ENCODE measurements around the gene CCDC183.

Gene CCDC183

GRCh38 chr9:136849960-136850865, 54.1 kb downstream of the CCDC183 start:
- DNase-seq (ENCODE audit: low read depth in 2 of 2), result no peak

DNA sequence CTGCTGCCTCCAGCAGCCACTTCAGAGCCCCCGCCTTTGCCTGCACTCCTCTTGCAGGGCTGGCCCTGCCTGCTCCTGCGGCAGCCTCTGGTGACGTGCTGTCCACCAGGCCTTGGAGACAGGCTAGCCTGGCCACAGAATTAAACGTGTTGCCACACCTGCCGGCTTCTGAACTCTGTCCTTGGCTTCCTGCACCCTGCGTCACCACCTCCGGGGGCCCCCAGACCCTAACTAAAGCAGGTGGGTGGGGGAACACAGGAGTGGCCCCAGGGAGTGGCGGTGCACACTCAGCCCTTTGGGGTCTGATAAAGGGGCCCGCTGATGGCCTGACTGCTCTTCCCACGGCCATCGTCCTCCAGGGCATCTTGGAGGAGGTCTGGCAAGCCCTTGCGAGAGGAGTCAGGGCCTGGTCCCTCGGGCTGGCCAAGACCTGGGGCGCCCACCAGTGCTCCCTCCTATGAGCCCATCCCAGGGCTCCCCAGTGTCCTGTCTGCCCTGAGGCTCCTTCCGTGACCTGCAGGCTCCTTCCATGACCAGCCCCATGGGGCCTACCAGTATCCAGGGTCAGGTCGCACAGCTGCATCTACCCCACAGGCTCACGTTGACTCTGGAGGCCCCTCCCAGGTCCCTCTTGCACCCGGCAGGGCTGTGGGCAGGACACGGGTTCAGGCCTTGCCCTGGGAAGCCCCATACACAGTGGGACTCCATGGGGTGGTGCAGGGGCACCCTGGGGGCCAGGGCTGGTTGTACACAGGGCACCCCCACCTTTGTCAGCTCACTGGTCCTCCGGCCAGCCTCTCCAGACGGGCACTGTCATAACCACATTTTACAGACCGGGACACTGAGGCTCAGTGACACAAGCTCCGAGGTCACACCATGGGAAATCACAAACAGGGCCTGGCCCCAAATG, 55.0 kb downstream of the CCDC183 start:
- DNase-seq (ENCODE audit: low read depth in 2 of 2), result no peak

DNA sequence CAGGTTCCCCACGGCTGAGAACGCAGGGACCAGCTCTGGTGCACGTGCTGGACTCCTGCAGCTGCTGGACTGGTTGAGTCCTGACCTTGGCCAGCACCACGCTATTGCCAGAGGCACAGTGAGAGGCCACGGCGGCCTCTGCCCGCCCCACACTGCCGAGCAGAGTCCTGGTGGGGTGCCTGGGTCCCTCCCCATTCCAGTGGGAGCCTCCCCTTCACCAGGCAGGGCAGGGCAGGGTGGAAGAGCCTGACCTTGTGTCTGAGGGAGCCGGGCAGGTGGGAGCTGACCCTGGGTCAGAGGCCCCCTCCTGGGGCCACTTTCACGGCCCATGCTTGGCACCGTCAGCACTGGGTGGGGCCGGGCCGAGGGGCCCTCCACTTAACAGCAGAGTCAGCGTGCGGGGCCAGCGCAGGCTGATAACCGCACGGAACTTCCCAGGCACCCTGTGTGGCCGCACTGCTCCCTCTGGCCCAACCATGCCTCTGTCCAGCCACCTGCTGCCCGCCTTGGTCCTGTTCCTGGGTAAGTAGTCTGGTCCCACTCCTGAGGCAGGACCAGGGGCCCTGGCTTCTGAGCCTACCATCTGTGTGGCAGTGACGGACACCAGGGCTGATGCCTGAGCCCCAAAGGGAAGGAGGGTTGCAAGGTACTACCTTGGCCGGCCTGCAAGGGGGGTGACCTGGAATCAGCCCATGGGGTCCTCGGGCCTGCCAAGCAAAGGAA, 56.0 kb downstream of the CCDC183 start, which contains the start of gene MAMDC4:
Gene MAMDC4 (plus strand): TSS at position 406 of the 723 bp plus-strand sequence. CDS start 71 bp downstream, at position 477.
- DNase-seq (ENCODE audit: low read depth in 2 of 2), result no peak

GRCh38 chr9:136852664-136853595, 56.8 kb downstream of the CCDC183 start:
- no peak for DNase-seq (ENCODE audit: low read depth in 2 of 2)

DNA sequence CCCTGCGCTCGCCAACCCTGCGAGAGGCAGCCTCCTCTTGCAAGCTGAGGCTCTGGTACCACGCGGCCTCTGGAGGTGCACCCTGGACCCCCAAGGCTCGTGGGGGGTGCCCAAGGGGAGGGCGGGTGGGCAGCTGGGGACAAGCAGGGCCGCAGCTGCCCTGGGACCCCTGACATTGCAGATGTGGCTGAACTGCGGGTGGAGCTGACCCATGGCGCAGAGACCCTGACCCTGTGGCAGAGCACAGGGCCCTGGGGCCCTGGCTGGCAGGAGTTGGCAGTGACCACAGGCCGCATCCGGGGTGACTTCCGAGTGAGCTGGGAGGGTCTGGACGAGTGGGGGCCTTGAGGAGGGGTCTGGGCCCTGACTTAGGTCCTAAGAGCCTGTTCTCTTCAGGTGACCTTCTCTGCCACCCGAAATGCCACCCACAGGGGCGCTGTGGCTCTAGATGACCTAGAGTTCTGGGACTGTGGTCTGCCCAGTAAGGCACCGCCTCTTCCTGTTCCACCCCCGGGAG, 57.5 kb downstream of the CCDC183 start:
- DNase-seq (ENCODE audit: low read depth in 2 of 2), result no peak

DNA sequence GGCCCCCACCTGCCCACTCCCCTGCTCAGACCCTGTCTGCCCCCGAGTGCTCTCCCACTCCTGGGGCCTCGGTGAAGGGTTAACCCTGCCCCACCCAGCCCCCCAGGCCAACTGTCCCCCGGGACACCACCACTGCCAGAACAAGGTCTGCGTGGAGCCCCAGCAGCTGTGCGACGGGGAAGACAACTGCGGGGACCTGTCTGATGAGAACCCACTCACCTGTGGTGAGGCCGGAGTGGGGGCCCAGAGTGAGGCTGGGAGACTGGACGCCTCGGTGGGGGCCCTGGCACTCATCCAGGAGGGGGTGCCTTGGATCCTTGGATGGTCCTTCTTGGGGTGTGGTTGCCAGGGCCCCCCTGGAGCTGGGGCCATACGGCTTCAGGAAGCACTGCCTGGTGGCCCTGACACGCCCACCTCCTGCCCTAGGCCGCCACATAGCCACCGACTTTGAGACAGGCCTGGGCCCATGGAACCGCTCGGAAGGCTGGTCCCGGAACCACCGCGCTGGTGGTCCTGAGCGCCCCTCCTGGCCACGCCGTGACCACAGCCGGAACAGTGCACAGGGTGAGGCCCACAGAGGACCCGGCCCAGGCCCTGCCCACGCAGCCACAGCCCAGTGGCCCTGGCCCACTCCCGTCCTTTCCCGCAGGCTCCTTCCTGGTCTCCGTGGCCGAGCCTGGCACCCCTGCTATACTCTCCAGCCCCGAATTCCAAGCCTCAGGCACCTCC, 58.1 kb downstream of the CCDC183 start:
- no peak for DNase-seq (ENCODE audit: low read depth in 2 of 2)

- no peak for DNase-seq (ENCODE audit: low read depth in 2 of 2)
Observed at GRCh38 chr9:136854842-136855460, 58.8 kb downstream of the CCDC183 start.

DNA sequence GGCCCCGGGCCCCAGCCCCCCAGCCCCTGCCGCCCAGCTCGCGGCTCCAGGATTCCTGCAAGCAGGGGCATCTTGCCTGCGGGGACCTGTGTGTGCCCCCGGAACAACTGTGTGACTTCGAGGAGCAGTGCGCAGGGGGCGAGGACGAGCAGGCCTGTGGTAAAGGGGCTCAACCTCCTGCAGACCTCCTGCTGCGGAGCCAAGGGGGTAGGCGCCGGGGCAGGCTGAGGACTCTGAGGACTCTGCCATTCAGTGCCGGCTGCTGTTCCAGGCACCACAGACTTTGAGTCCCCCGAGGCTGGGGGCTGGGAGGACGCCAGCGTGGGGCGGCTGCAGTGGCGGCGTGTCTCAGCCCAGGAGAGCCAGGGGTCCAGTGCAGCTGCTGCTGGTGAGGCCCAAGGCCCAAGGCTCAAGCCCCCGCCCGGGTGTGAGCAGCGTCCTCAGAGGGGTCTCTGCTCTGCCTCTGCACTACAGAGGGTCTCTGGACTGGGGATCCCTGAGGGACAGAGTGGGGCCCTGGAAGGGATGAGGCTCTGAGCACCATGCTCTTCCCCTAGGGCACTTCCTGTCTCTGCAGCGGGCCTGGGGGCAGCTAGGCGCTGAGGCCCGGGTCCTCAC, 59.4 kb downstream of the CCDC183 start:
- DNase-seq (ENCODE audit: low read depth in 2 of 2), result no peak

GRCh38 chr9:136856079-136856476, 59.9 kb downstream of the CCDC183 start:
- DNase-seq (ENCODE audit: low read depth in 2 of 2), result no peak

GRCh38 chr9:136856541-136857141, 60.5 kb downstream of the CCDC183 start:
- no peak for DNase-seq (ENCODE audit: low read depth in 2 of 2)

- no peak for DNase-seq (ENCODE audit: low read depth in 2 of 2)
Observed at GRCh38 chr9:136857166-136857565, 61.0 kb downstream of the CCDC183 start.
